HG03045 (cell line): ENCODE measurements around the gene ANKRD30A.
"Not testable (repeated sequence)": the region's sequence is repeated elsewhere in the genome, so short reads cannot be mapped to it uniquely, and the experiment has no call there.

ENCODE experiments used
- ATAC-seq: cut with Tn5 transposase; IDR thresholded peaks from one replicate; pipeline ENCODE4 v1.9.1; 2021; ENCODE audit warnings: mild to moderate bottlenecking, moderate library complexity; ENCODE audit not compliant: unreplicated experiment

The ANKRD30A gene

GRCh38 chr10:37263304-37263703, 137.9 kb downstream of the ANKRD30A start:
- ATAC-seq, result no peak

DNA sequence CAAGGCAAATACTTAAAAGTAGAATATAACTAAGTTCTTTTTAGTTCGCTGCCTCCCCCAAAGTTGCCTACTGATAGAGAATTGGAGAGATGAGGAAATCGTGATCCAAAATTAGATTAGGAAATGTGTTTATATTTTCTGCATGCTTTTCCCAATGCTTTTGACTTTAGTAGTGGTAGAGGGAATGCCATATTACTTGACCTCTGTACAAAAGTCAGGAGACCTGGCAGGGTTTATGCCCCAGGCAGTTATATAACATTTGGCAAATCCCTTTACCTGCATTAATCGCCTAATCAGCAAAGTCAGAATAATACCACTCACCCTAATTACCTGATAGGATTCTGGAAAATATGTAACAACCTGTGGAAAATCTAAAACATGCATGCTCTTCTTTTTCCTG, 142.9 kb downstream of the ANKRD30A start:
- no peak for ATAC-seq

- ATAC-seq, result no peak
These were observed 144.3 kb downstream of the ANKRD30A start for GRCh38 chr10:37269554-37270256.

DNA sequence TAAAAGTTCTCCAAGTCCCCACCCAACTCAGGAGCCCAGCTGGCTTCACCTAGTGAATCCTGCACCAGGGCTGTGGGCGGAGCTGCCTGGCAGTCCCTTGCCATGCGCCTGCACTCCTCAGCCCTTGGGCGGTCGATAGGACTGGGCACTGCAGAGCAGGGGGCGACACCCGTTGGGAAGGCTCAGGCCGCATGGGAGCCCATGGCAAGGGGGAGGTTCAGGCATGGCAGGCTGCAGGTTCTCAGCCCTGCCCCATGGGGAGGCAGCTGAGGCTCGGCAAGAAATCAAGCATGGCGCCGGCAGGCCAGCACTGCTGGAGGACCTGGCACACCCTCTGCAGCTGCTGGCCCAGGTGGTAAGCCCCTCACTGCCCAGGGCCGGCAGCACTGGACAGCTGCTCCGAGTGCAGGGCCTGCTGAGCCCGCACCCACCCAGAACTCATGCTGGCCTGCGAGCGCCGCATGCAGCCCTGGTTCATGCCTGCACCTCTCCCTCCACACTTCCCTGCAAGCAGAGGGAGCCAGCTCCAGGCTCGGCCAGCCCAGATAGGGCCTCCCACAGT, 149.9 kb downstream of the ANKRD30A start:
- no peak for ATAC-seq

GRCh38 chr10:37285063-37285462, 159.7 kb downstream of the ANKRD30A start:
- no peak for ATAC-seq

DNA sequence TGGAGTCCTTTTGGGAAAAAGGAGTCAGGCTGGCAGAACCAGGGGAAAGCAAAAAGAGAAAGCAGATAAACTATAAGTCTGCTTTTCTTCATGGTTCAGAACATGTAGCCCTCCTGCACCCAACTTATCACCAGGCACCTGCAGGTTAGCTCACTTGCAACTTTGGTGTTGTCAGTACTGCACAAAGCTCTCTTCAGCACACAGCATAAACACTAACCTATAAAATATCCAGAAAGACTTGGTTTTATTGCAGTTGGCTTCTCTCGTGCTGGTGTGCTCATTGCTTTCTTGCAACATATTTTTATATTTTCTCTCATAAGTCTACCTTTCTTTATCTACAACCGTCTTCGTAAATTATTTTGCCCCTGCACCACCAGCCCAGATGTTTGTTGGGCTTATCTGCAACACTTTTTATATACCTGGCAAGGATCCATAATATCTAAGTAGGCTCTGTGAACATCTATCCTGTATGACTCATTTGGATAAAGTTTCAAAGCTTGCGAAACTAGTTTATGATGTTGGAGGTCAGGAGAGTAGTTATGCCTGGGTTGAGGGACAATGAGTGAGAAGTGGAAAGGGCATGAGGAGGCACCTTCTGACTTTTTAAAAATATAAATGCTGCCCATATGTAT, 164.6 kb downstream of the ANKRD30A start:
- no peak for ATAC-seq

DNA sequence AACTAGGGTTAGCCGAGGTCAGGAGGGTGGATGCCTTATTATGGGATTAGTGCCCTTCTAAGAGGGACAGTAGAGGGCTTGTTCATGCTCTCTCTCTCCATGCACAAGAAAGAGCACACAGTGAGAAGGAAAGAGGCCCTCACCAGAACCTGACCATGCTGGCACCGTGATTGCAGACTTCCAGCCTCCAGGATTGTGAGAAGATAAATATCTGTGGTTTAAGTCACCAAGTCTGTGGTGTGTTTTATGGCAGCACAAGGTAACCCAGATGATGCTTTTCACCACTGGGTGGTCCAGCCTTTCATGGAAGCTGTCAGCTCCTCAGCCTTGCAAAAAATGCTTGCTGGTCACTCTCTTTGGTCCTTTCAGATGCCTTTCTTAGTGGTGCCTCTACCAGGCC, 175.9 kb downstream of the ANKRD30A start:
- no peak for ATAC-seq

DNA sequence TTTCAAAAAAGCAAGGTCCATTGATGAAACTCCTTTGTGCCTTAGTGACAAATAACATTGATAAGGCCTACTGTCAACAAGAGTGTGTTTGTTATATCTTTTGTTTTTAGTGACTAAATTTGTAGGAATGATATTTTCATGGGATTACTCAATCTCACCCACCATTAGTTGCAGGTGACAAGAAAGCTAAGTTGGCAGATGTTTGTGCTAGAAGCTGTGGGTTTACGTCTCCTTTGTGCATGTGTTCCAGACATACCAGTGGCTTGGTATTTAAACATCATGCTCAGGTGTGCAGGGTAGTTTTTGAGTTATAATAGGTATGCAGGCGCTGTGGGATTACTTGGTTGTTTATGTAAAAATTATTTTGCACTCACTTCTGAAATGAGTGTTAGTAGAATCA, 178.6 kb downstream of the ANKRD30A start:
- no peak for ATAC-seq

- no peak for ATAC-seq
These were observed 189.0 kb downstream of the ANKRD30A start for GRCh38 chr10:37314350-37314749.

DNA sequence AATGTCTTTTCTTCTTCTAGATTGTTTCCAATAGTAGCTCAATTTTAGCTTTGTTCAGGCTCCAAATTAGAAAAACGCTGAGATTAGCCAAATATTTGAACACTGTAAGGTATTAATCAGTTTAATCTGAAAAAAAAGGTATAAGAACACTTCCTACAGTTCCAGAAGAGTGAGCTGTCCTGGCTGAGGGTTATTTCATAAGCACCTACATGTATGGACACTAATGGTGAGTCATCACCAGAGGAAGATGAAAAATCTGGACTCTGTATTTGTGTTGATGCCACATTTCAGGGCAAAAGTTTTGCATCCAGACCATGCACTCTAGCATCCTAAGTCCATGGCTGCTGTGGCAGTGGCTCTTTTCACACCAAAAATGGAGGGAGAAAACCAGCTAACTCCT, 189.5 kb downstream of the ANKRD30A start:
- ATAC-seq, result no peak

DNA sequence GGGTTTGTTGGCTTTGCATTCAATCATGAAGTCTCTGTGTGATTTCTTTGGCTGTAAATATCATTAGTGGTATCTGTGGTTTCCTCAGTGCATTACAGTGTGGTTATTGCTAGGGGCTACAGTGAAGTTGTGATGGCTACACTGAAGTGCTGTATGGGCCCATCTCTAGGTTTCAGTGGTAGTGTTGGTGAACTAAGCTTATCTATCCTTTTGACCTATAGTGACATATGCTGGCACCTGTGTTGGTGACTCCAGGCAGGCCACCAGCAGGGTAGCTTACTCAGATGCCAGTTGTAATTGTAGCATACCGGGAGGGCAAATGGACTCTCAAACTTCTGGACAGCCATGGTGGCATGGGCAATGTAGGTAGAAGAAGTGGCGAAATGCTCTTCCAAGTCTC, 219.0 kb downstream of the ANKRD30A start:
- ATAC-seq, result no peak

DNA sequence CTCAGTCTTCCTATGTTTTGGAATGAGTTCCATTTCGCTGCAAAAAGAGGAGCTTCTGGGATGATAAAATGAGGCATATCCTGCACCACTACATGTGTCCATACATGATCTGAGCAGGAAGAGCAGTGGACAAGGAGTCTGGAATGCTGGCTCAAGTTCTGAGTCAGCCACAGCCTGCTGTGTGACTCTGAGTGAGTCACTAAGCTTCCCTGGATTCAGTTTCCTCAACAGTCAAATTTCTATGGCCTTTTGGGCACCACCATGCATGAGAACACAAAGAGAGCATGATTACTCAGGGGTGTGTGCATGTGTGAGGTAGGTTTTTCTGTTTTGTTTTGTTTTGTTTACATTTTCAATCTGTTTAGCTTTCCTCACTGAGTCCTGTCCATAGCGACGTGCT, 254.6 kb downstream of the ANKRD30A start:
- no peak for ATAC-seq

GRCh38 chr10:37381271-37381670, 255.9 kb downstream of the ANKRD30A start:
- ATAC-seq, result no peak

DNA sequence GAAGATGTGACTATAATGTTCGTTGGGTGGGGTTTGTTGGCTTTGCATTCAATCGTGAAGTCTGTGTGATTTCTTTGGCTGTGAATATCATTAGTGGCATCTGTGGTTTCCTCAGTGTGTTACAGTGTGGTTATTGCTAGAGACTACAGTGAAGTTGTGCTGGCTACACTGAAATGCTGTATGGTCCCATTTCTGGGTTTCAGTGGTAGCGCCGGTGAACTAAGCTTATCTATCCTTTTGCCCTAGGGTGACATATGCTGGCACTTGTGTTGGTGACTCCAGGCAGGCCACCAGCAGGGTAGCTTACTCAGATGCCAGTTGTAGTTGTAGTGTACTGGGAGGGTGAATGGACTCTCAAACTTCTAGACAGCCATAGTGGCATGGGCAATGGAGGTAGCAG, 259.5 kb downstream of the ANKRD30A start:
- ATAC-seq, result no peak

DNA sequence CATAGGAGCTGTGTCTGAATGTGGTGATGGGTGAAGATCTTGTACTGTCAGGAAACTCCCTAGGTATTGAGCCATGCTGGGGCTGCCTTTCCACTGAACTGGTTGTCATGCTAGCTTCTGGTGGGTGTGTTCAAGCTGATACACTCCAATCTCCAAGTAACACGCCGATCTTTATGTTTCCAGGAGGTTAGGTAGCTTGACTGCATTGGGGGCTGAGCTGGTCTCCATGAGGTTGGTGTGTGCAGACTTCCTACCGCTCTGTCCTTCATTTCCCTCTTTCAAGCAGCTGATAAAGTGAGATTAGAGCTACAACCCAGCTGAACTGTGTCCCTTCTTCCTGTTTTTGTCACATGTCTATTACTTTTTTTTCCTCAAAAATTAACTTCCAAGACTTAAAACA, 265.5 kb downstream of the ANKRD30A start:
- ATAC-seq, result no peak

- ATAC-seq, result not testable (repeated sequence)
These were observed 275.4 kb downstream of the ANKRD30A start for GRCh38 chr10:37400774-37401173.

GRCh38 chr10:37401225-37401624, 275.8 kb downstream of the ANKRD30A start:
- no peak for ATAC-seq

DNA sequence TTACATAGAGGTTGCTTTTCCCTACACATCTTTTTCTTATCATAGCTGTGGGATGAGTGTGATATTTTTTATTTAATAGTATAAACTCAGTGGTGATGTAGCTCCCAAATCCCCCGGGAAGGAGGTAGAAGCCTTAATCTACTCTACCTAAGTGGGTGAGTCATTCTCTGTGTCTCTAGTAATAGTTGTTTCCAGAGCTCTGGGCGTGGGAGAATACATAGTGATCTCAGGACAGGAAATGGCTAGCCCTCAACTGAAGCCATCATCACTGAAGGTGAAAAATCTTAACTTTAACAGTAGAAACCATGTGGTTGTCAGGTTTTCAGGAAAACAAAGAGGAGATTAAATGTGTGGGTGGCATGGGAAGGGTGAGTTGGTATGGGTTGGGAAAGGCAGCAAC, 278.4 kb downstream of the ANKRD30A start:
- no peak for ATAC-seq
